Measurements from ENCODE around the gene TSPAN9.

TSPAN9 gene

DNA sequence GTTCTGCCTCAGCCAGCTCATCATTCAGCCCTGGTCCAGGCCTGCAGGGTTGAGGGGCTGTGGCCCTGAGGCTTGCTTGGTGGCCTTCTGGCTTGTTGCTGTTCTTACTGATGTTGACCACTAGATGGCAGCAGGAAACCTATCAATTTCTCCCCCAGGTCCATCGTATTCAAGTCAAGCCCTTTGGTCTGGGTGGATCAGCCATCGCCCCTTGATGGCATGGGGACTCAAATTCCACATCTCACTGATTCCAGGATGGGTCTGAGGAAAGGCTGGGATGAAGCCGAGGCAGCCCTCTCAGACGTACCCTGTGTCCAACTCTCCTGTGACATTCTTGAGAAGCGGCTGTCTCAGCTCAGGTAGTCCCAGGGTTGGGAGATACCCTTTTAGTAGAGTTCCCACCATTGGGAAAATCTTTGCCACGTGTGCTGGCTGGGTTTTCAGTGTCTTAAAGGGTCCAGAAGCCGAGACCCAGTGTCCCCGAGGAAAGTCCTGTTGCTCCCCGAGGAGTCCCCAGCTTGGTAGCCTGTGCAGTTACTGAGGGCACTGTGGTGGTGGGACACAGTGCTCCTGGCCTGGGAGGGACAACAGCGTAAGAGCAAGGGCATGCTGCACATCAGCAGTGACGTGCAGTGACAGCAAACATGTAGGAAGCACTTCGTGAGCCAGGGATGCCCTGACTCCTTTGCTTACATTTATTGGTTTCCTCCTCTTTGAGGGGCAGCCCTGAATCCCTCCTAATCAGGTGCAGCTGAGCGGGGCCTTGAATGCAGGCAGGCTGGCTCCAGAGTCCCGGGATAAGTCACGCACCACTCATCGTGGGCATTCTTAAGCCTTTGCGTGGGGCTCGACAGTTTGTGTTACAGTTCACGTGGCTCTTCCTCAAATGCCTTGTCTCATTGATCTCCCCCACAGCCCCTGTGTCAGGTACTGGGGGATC lies 58.6 kb downstream of the TSPAN9 start:
- no peak overlapping the region for H3K27ac Mint-ChIP-seq
- H3K4me1 Mint-ChIP-seq: no peaks in the 10 kb centered on the region
- DNase-seq: peak; percentile 52
- H3K4me3 Mint-ChIP-seq: no peak overlapping the region
- peaks cover 81% of the 10 kb centered on the region for H3K27me3 Mint-ChIP-seq
- H3K9me3 Mint-ChIP-seq: no peaks in the 10 kb centered on the region
- CTCF ChIA-PET: interaction anchor here (1.0 to 6.7 kb wide), 7 partner anchors 13 to 140 kb away, joined by 3 to 58 read pairs (median 4); no protein-coding TSS in a partner anchor
- H3K36me3 Mint-ChIP-seq: no peaks in the 10 kb centered on the region

DNA sequence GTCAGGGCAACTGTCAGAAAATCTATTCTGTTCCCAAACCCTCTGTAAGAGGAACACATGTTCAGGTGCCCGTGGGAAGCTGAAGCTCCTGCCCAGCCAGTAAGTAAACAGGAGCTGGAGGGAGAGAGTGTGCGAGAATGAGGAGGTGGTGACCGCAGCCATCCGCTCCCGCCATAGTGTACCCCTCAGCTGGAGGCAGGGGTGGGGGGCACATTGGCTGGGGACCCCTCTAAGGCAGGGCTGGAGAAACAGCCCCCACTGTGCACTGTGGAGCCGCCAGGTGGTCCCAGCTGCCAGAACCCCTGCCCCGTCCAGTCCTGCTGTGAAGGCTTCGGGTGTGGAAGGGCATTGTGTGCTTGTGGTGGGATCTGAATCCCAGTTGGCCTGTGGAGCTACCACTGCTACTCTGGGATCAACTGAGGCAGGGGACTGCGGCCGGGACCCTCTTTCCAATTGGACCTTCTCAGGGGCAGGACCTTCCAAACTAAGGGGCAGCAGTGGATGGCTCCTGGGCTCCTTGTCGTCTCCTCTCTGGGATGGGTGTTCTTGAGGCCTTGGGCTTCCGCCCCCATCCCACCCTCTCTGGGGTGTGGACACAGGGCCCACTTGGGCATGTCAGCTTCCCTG lies 59.6 kb downstream of the TSPAN9 start:
- H3K27me3 Mint-ChIP-seq: peaks cover 72% of the 10 kb centered on the region
- H3K9me3 Mint-ChIP-seq: no peaks in the 10 kb centered on the region
- no peaks in the 10 kb centered on the region for H3K36me3 Mint-ChIP-seq

DNA sequence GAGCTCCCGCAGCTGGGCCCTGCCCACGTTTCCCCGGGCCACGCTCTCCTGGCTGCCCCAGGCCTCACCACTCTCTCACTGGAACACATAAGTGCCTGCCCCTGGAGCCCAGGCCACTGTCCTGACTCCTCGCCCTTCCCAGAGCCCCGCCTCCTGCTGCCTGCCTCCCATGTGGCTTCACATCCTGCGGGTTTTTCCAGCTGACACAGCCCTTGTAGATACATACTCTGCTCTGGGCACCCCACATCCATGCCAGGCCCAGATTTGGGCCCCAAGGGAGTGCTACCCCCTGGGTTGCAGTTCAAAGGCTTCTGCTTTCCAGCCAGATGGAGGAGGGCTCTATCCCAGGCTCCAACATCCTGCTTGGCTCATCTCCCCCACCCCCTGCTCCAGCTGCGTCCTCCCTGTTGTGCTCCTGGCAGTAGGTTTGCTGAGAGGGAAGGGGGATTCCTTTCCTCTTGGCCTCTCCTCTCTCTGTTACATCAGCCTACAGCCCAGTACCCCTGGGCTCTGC lies 60.1 kb downstream of the TSPAN9 start:
- no peaks in the 10 kb centered on the region for H3K36me3 Mint-ChIP-seq
- CTCF ChIA-PET: interaction anchor here (4.3 to 6.7 kb wide), 2 partner anchors 65 to 138 kb away, joined by 17 to 58 read pairs; no protein-coding TSS in a partner anchor
- no peaks in the 10 kb centered on the region for H3K4me1 Mint-ChIP-seq
- no peak overlapping the region for H3K27ac Mint-ChIP-seq
- H3K9me3 Mint-ChIP-seq: no peaks in the 10 kb centered on the region
- H3K4me3 Mint-ChIP-seq: no peak overlapping the region
- no peak for DNase-seq
- H3K27me3 Mint-ChIP-seq: peaks cover 69% of the 10 kb centered on the region

More for the DNA sequence above, 59.6 kb downstream of the TSPAN9 start:
- no peaks in the 10 kb centered on the region for H3K4me1 Mint-ChIP-seq
- H3K4me3 Mint-ChIP-seq: no peak overlapping the region
- no peak for DNase-seq
- no peak overlapping the region for H3K27ac Mint-ChIP-seq
- CTCF ChIA-PET: interaction anchor here (4.3 to 6.7 kb wide), 2 partner anchors 66 to 139 kb away, joined by 17 to 58 read pairs; no protein-coding TSS in a partner anchor

DNA sequence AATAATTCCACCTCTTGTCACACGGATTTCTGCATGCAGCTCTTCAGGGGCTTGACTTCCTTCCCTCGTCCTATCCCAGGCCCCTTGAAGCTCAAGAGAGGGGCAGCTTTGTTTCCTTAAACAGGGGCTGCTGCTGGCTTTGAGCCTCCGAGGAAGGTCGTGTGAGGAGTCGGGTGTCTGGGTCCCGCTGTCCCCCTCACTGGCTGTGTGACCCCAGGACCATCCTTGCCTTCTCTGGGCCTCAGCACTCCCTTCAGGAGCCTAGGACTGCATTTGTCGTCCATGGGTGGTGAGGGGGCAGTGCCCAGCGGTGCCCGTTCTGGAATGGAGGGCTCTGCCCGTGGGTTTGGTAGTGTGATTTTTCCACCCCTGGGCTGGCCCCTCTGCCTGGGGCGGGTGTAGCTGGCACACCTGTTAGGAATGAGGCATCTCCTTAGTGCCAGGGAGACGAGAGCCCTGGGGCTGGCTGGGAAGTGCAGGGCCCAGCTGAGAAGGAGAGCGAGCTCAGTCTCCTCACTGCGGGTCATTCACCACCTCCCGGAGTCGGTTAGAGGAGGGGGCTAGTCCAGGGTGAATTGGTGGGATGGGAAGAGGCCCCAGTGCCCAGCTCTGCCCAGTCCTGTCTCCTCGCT lies 60.8 kb downstream of the TSPAN9 start:
- no peaks in the 10 kb centered on the region for H3K9me3 Mint-ChIP-seq
- H3K4me3 Mint-ChIP-seq: no peak overlapping the region
- no peak overlapping the region for H3K27ac Mint-ChIP-seq
- H3K27me3 Mint-ChIP-seq: peaks cover 63% of the 10 kb centered on the region
- CTCF ChIA-PET: interaction anchor here (4.3 to 6.7 kb wide), 2 partner anchors 64 to 137 kb away, joined by 17 to 58 read pairs; no protein-coding TSS in a partner anchor
- no peak for DNase-seq
- H3K36me3 Mint-ChIP-seq: no peaks in the 10 kb centered on the region
- no peaks in the 10 kb centered on the region for H3K4me1 Mint-ChIP-seq

DNA sequence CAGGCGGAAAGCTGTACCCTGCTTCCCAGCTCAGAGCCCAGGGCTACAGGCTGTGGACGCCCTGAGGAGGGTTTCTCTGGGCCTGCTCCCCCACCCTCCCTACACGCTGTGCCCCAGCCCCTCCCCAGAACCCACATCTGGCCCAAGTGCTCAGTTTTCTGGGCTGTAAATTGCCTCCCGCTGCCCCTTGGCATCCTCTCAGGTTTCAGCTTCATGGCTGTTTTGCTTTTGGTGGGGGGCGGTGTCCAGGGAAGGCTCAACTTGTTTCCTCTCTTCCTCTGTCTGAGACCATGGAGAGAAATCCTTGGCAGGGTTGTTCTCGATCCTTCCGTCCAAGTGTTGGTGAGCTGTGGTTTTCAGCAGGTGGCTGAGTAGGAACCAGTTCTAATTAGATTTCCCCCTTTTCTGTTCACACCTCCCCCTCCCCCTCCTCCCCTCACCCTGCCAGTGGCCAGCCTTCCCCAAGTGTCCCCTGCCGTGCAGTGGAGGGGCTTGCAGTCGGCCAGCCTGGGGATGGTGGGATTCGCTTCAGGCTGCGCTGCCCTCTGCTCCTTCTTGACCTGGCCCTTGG lies 61.8 kb downstream of the TSPAN9 start:
- Mint-ChIP-seq H3K36me3 (no peaks in the 10 kb centered on the region), H3K27ac (no peak overlapping the region), H3K4me3 (no peak overlapping the region), H3K27me3 (peaks cover 52% of the 10 kb centered on the region), H3K9me3 (no peaks in the 10 kb centered on the region), H3K4me1 (no peaks in the 10 kb centered on the region)
- CTCF ChIA-PET: interaction anchor here (4.3 to 6.7 kb wide), 2 partner anchors 63 to 136 kb away, joined by 17 to 58 read pairs; no protein-coding TSS in a partner anchor
- no peak for DNase-seq

- no peak overlapping the region for H3K4me3 Mint-ChIP-seq
- H3K27me3 Mint-ChIP-seq: peaks cover 46% of the 10 kb centered on the region
- H3K4me1 Mint-ChIP-seq: no peaks in the 10 kb centered on the region
- CTCF ChIA-PET: interaction anchor here (0.9 to 6.7 kb wide), 2 partner anchors 136 kb away, joined by 4 to 58 read pairs; no protein-coding TSS in a partner anchor
- H3K36me3 Mint-ChIP-seq: no peaks in the 10 kb centered on the region
- H3K27ac Mint-ChIP-seq: no peak overlapping the region
- no peaks in the 10 kb centered on the region for H3K9me3 Mint-ChIP-seq
- no peak for DNase-seq
Observed at GRCh38 chr12:3139760-3140159, 62.6 kb downstream of the TSPAN9 start.

DNA sequence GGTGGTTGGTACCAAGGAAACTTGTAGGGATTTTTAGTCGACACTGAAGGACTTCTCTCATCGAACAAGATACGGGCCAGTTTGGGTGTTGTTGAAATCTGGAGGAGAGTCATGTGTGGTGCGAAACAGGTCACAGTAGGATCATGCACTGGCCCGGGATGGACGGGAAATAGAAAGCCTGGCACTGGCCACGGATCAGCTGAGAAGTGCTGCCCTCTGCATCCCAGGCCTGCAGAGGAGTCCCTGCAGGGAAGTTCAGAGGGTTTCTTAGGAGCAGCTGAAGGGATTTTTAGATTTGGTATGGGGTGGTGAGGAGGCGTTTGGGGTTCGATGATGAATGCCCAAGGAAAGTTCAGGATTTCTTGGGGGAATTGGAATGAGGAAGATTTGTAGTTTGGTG lies 63.1 kb downstream of the TSPAN9 start:
- DNase-seq: no peak
- CTCF ChIA-PET: interaction anchor here (0.9 kb wide), 1 partner anchor 135 kb away, joined by 4 read pairs; no protein-coding TSS in a partner anchor
- Mint-ChIP-seq H3K4me1 (no peaks in the 10 kb centered on the region), H3K36me3 (no peaks in the 10 kb centered on the region), H3K27me3 (peaks cover 48% of the 10 kb centered on the region), H3K4me3 (no peak overlapping the region), H3K27ac (no peak overlapping the region), H3K9me3 (no peaks in the 10 kb centered on the region)

- no peak for DNase-seq
- CTCF ChIA-PET: no interaction called here
Observed at GRCh38 chr12:3141339-3142321, 64.5 kb downstream of the TSPAN9 start.

GRCh38 chr12:3142386-3142785 lies 65.2 kb downstream of the TSPAN9 start:
- Mint-ChIP-seq H3K4me1 (no peaks in the 10 kb centered on the region), H3K4me3 (no peak overlapping the region), H3K9me3 (no peaks in the 10 kb centered on the region), H3K36me3 (no peaks in the 10 kb centered on the region), H3K27ac (no peak overlapping the region), H3K27me3 (peaks cover 30% of the 10 kb centered on the region)
- no peak for DNase-seq
- CTCF ChIA-PET: no interaction called here

More at GRCh38 chr12:3141339-3142321, 64.5 kb downstream of the TSPAN9 start:
- Mint-ChIP-seq H3K27ac (no peak overlapping the region), H3K4me3 (no peak overlapping the region), H3K27me3 (peaks cover 37% of the 10 kb centered on the region), H3K4me1 (no peaks in the 10 kb centered on the region), H3K36me3 (no peaks in the 10 kb centered on the region), H3K9me3 (no peaks in the 10 kb centered on the region)

DNA sequence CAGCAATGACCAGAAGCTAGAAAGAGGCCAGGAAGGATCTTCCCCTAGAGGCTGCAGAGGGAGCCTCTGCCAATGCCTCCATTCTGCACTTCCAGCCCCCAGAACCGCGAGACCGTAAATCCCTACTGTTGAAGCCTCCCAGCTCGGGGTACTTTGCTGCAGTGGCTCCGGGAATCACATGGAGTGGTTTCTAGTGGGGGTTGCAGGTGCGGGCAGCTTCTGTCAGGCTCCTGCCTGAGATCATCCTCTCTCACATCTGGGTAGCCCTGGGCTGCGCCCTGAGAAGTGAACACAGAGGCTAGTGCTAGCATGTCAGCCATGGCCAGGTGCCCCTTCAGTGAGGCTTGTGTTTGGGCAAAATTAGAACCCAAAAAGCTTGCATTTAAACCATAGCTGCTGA lies 67.3 kb downstream of the TSPAN9 start:
- Mint-ChIP-seq H3K27me3 (peaks cover 15% of the 10 kb centered on the region), H3K27ac (no peak overlapping the region)
- CTCF ChIA-PET: no interaction called here

DNA sequence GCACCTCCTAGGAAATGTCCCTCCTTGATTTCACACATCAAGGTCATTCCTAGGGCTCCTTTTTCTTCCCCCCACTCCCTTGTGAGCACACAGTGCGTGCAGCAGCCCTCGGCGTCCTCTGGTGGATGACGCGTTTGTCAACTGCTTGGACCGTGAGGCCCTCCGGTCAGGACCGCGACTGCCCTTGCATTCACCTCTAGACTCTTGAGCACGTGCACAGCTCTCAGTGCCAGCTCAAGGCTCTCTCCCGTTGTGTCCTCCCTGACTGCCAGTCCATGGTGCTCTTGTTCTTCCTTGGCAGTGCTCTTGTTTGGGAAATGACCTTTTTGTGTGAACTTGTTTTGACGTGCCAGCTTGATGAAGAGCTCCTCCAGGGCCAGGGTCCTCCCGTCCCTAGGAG lies 67.9 kb downstream of the TSPAN9 start:
- Mint-ChIP-seq H3K36me3 (no peaks in the 10 kb centered on the region), H3K27ac (no peak overlapping the region), H3K4me3 (no peak overlapping the region), H3K27me3 (peaks cover 10% of the 10 kb centered on the region), H3K9me3 (no peaks in the 10 kb centered on the region), H3K4me1 (no peaks in the 10 kb centered on the region)
- CTCF ChIA-PET: no interaction called here
- DNase-seq: no peak

More for the DNA sequence above, 67.3 kb downstream of the TSPAN9 start:
- H3K36me3 Mint-ChIP-seq: no peaks in the 10 kb centered on the region
- no peaks in the 10 kb centered on the region for H3K9me3 Mint-ChIP-seq
- no peaks in the 10 kb centered on the region for H3K4me1 Mint-ChIP-seq
- DNase-seq: no peak
- no peak overlapping the region for H3K4me3 Mint-ChIP-seq

DNA sequence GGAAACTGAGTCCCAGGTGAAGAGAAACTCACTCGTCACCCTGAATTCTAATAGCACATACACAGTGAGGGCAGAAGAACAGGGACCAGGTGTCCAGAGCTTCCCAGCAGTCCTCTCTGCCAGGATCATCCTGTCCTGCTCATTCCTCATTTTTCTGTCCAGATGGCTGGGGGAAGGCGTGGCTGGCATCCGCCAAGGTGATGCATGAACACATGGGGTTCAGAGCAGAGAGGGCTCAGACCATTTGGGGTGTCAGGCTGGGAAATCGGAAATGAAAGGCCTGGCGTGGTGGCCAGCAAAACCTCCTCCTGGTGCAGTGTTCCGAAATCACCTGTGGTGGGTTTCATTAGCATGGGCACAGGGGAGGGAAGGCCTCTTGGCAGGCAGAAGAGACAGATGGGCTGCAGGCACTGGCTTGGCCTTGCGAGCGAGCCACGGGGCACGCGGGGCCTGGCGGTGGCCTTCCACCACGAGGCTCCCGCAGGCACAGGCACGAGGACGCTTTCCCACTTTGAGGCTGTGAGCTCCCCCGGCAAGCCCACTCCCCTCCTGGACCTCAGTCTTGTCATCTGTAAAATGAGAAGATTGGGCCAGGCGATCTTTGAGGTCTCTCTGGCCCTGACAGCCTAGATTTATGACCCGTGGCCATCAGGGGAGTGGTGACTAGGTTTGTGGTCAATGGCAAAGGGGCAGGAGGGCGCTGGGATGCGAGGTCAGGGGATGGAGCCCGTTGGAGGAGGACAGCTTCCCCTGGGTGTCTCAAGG lies 68.5 kb downstream of the TSPAN9 start:
- no peak overlapping the region for H3K27ac Mint-ChIP-seq
- peaks cover 9% of the 10 kb centered on the region for H3K27me3 Mint-ChIP-seq
- no peaks in the 10 kb centered on the region for H3K36me3 Mint-ChIP-seq
- H3K9me3 Mint-ChIP-seq: no peaks in the 10 kb centered on the region
- no peak overlapping the region for H3K4me3 Mint-ChIP-seq
- no peaks in the 10 kb centered on the region for H3K4me1 Mint-ChIP-seq
- CTCF ChIA-PET: no interaction called here
- DNase-seq: no peak
